HCT116 (cell line): ENCODE measurements around the gene TMEM203.

Experiments
- EZH2phosphoT487 ChIP-seq: fragments of 200-600 bp; IDR thresholded peaks from 2 replicates; pipeline ENCODE4 v1.6.1; 2018; ENCODE audit warnings: antibody characterized with exemption, borderline replicate concordance
- JUND ChIP-seq: IDR thresholded peaks from 2 replicates; pipeline ENCODE4 v1.6.1; 2012
- POLR2A ChIP-seq: IDR thresholded peaks from 2 replicates; pipeline ENCODE4 v1.7.0; 2011; ENCODE audit warnings: borderline replicate concordance; ENCODE audit not compliant: insufficient read depth, insufficient read length; ENCODE audit errors: extremely low read depth
- RAD21 ChIP-seq: IDR thresholded peaks from 2 replicates; pipeline ENCODE4 v1.6.1; 2012; ENCODE audit warnings: low read depth, mild to moderate bottlenecking
- SP1 ChIP-seq: IDR thresholded peaks from 2 replicates; pipeline ENCODE4 v1.6.1; 2012; ENCODE audit warnings: low read depth
- SRF ChIP-seq: IDR thresholded peaks from 2 replicates; pipeline ENCODE4 v1.6.1; 2012; ENCODE audit warnings: low read depth
- ZFX ChIP-seq: fragments of 450-650 bp; IDR thresholded peaks from 2 replicates; pipeline ENCODE4 v1.6.1; 2017
- ZNF274 ChIP-seq: fragments of 200-500 bp; sonication (Bioruptor generic); IDR thresholded peaks from 2 replicates; pipeline ENCODE4 v1.6.1; 2014; ENCODE audit warnings: mild to moderate bottlenecking, low read depth, low read length, inconsistent platforms
- TF ChIP-seq, protein P1 (sequence below), 3 experiments: fragments of 200-600 bp in 1 of 3; sonication (generic) in 1 of 3; IDR thresholded peaks in 2 of 3; conservative IDR thresholded peaks in 1 of 3; 2 replicates each; pipeline ENCODE4 v1.5.1; 2012 to 2017; ENCODE audit warnings: low read depth in 2 of 3, low read length in 2 of 3, antibody characterized with exemption in 1 of 3, borderline replicate concordance in 1 of 3, control low read depth in 1 of 3, mild to moderate bottlenecking in 1 of 3, mixed read lengths in 1 of 3, mixed run types in 1 of 3, moderate library complexity in 1 of 3; ENCODE audit not compliant: insufficient read depth in 1 of 3
- TF ChIP-seq, protein P2 (sequence below): IDR thresholded peaks from 2 replicates; pipeline ENCODE4 v1.6.1; 2012; ENCODE audit warnings: low read depth

DNA sequence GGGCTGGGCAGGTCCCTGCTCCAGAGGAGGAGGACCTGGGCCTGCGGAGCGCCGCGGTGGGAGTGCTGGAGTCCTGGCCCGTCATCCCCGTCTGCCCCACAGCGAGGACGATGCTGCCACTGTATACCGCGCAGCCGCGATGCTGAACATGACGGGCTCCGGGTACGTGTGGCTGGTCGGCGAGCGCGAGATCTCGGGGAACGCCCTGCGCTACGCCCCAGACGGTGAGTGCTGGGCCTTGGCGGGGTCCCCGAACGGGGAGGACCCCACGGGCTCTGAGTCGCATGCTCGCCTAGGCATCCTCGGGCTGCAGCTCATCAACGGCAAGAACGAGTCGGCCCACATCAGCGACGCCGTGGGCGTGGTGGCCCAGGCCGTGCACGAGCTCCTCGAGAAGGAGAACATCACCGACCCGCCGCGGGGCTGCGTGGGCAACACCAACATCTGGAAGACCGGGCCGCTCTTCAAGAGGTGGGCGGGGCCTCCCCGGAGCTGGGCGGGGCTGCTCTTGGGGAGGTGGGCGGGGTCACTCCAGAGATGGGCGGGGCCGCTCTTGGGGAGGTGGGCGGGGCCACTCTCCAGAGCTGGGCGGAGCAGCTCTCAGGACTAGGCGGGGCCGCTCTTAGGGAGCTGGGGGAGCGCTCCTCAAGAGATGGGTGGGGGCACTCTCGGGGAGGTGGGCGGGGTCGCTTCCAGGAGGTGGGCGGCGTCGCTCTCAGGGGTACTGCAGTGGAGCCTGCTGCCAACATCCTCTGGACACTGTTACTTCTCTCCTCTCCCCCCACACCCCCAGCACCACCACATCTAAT lies 48.7 kb downstream of the TMEM203 start:
- no peak for TF ChIP-seq POLR2A
- no peak for TF ChIP-seq SRF
- TF ChIP-seq SP1 = no peak
- TF ChIP-seq, protein P1, sequence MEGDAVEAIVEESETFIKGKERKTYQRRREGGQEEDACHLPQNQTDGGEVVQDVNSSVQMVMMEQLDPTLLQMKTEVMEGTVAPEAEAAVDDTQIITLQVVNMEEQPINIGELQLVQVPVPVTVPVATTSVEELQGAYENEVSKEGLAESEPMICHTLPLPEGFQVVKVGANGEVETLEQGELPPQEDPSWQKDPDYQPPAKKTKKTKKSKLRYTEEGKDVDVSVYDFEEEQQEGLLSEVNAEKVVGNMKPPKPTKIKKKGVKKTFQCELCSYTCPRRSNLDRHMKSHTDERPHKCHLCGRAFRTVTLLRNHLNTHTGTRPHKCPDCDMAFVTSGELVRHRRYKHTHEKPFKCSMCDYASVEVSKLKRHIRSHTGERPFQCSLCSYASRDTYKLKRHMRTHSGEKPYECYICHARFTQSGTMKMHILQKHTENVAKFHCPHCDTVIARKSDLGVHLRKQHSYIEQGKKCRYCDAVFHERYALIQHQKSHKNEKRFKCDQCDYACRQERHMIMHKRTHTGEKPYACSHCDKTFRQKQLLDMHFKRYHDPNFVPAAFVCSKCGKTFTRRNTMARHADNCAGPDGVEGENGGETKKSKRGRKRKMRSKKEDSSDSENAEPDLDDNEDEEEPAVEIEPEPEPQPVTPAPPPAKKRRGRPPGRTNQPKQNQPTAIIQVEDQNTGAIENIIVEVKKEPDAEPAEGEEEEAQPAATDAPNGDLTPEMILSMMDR (IDR thresholded peaks at IDR 0.05 in 2 of 3, conservative IDR thresholded peaks at IDR 0.05 in 1 of 3; ENCODE audit: borderline replicate concordance in 1 of 3, insufficient read depth in 1 of 3, low read depth in 2 of 3, low read length in 2 of 3) = no peak
- TF ChIP-seq, protein P2, sequence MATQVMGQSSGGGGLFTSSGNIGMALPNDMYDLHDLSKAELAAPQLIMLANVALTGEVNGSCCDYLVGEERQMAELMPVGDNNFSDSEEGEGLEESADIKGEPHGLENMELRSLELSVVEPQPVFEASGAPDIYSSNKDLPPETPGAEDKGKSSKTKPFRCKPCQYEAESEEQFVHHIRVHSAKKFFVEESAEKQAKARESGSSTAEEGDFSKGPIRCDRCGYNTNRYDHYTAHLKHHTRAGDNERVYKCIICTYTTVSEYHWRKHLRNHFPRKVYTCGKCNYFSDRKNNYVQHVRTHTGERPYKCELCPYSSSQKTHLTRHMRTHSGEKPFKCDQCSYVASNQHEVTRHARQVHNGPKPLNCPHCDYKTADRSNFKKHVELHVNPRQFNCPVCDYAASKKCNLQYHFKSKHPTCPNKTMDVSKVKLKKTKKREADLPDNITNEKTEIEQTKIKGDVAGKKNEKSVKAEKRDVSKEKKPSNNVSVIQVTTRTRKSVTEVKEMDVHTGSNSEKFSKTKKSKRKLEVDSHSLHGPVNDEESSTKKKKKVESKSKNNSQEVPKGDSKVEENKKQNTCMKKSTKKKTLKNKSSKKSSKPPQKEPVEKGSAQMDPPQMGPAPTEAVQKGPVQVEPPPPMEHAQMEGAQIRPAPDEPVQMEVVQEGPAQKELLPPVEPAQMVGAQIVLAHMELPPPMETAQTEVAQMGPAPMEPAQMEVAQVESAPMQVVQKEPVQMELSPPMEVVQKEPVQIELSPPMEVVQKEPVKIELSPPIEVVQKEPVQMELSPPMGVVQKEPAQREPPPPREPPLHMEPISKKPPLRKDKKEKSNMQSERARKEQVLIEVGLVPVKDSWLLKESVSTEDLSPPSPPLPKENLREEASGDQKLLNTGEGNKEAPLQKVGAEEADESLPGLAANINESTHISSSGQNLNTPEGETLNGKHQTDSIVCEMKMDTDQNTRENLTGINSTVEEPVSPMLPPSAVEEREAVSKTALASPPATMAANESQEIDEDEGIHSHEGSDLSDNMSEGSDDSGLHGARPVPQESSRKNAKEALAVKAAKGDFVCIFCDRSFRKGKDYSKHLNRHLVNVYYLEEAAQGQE = no peak
- no peak for TF ChIP-seq ZNF274
- no peak for TF ChIP-seq RAD21
- no peak for TF ChIP-seq ZFX
- TF ChIP-seq JUND = no peak
- no peak for TF ChIP-seq EZH2phosphoT487
